NCI-H1436 (cell line): Measurements from ENCODE around the gene CORIN.

Source experiments
- DNase-seq: peaks from one replicate; lab custom pipeline; 2025; lab: John Stamatoyannopoulos, UW

Gene CORIN

DNA sequence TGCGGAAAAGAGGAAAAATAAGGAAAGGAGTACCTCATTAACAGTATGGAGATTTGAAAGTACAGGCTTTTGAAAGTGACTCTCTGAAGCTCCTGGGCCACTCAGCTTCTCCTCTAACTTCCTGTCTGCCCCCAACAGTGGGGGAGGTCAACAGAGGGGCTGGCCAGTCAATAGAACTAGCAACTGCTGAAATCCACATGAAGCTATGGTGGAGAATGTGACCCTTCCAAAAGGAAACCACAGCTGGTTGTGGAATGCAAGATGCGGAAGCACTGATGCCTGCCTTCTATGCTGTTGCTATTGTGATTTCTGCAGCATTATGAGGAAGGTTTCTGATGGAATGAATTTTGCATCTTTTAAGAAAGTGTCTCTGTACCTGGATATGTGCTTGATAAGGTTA, 2.4 kb downstream of the CORIN start:
- DNase-seq = no peak

- DNase-seq = no peak
Observed at GRCh38 chr4:47831026-47831679, 6.7 kb downstream of the CORIN start.

GRCh38 chr4:47830265-47831025, 7.4 kb downstream of the CORIN start:
- DNase-seq = no peak

- no peak for DNase-seq
Observed at GRCh38 chr4:47829438-47829837, 8.4 kb downstream of the CORIN start.

DNA sequence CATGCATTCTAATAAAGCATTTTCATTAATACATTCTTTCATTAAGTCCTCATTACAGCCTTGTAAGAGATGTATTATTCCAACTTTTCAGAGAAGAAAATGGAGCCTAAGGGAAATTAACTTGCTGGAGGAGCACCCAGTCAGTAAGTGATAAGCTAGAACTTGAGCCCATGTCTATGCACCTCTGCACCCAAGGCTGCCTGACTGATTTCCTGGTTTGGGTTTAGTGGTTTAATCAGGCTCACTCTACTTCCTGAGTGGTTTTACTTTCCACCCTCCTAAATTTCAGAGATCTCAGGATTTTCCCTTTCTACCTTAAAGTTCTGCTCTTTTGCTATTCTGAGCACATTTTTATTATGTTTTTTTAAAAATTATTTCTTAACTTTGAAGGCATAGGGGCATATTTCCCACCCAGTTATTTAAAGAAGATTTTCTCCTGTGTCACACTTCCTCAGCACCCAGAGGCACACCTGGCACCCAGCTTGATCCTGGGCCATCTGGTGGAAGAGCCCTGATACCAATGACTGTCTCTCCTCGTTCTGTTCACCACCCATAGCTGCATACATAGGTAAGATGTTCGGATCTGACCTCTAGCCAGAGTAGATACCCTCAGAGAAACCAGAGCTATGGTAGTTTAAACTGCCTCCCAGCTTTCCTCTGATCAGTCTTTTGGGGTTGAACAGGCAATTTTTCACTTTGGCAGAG, 10.4 kb downstream of the CORIN start:
- no peak for DNase-seq

GRCh38 chr4:47824840-47825239, 13.0 kb downstream of the CORIN start:
- no peak for DNase-seq

DNA sequence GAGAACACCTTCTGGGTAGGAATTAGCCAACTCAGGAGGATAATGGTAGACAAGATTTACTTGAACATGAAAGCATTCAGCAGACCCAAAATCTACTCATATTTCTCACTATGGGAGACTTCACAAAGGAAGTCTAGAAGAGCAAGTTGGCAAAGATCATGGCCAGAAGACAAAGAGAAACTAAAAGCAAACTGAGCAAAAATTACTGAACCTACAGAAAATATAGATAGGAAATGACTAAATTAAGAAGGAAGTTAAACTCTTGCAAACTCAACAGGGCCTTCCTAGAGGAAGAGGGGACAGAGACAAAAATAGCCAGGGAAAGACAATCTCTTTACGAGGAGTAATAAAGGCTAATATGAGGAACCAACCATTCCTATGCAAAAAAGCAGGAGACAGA, 18.7 kb downstream of the CORIN start:
- DNase-seq = no peak

DNA sequence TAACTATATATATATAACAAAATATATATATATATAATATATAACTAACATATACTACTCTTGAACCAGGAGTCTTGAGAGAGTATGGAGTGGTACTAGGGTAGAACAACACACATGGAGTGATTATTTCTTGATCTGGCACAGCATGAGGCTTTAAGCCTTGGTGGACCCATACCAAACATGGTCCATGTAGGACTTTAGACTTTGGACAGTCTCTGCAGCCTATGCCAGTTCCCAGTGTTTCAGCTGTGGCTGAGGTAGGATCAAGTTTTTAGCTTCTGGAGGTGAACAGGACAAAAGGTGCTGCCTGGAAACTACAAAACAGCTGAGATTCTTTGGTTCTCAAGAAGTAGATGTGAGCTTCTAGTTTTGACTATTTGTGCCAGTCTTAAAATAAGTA, 20.6 kb downstream of the CORIN start:
- no peak for DNase-seq

- no peak for DNase-seq
Observed at GRCh38 chr4:47816748-47817147, 21.1 kb downstream of the CORIN start.

GRCh38 chr4:47814618-47815295, 23.1 kb downstream of the CORIN start:
- no peak for DNase-seq

DNA sequence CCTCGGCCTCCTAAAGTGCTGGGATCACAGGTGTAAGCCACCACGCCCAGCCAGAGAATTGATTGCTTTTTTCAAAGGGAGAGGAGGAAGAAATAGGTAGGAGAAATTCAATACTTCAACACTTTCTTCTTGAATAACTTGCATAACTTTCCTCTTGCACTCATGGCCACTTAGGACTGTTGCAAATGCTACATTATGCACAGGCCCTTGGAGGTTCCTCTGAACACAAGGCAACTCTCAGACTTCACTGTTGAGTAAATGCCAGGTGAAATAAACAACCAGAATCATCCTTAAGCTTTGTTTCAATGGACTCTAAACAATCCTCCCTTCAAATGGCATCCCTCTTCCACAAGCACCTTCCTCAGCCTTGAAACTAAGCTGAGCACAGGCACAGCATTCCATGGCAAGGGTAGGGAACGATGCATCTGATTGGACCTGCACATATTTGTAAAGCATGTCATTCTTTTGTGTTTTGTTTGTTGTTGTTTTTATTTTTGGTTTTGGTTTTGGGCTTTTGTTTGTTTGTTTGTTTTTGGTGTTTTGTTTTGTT, 28.1 kb downstream of the CORIN start:
- no peak for DNase-seq

DNA sequence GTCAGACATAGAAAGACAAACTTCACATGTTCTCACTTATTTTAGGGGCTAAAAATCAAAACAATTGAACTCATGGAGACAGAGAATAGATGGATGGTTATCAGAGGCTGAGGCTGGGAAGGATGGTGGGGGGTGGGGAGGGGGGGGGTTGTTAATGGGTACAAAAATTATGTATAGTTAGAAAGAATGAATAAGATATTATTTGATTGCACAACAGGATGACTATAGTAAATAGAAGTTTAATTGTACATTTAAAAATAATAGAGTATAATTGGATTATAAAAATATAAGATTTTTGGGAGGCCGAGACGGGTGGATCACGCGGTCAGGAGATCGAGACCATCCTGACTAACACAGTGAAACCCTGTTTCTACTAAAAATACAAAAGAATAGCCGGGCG, 33.3 kb downstream of the CORIN start:
- no peak for DNase-seq

DNA sequence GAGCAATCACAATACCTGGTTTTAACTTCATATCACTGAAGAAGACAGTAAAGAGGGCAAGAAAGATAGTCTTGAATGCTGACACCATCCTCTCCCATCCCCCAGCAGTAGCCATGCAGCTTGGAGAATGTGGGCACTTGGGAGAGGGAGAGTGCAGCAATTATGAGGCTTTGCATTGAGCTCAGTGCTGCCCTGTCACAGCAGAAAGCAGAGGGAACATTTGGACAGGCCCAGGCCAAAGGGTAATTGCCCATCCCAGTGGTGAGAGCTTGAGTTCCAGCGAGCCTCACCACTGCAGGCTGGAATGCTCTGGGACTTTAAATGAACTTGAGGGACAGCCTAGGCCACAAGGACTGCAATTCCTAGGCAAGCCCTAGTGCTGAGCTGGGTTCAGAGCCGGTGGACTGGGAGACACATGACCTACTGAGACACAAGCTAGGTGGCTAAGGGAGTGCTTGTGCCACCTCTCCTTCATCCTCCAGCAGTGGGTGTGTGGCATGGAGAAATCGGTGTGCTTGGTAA, 36.3 kb downstream of the CORIN start:
- no peak for DNase-seq

DNA sequence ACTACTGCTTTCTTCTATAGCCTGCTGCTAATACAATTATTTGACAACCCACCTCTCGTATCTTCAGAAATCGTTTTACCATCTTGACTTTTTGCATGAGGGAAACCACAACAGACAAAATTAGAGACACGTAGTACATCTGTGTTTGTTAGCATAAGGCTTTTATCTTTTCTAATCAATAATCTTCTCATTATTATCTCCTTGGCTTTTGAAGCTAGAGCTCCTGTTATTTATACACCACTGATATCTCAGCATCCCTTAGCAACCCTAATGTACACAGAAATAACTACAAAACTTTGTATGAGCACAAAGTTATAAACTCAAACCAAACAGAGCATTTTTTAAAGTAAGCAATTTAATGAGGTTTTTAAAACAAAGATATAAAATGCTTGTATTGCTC, 39.7 kb downstream of the CORIN start:
- no peak for DNase-seq

- no peak for DNase-seq
Observed at GRCh38 chr4:47791965-47792364, 45.9 kb downstream of the CORIN start.

DNA sequence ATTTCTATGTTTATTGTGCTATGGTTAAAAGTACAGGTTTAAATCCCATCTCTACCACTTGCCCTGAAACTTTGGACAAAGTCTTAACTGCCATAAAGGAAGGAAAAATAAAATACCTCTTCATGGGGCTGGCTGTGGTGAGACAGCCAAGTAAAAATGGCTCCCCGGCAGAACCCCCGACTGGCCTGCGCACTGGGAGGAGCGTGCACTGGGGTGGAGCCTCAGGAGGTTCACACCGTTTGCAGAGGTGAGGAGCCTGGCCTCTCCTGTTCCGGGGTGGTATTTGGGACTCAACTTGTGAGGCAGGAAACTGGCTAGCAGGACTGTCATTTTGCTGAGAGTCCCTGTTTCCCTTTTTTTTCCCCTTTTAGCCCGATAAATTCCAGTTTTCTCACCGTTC, 47.8 kb downstream of the CORIN start:
- no peak for DNase-seq

GRCh38 chr4:47788126-47788525, 49.7 kb downstream of the CORIN start:
- DNase-seq = no peak

GRCh38 chr4:47786958-47787370, 50.9 kb downstream of the CORIN start:
- DNase-seq = no peak

- DNase-seq = no peak
Observed at GRCh38 chr4:47785153-47785552, 52.7 kb downstream of the CORIN start.

GRCh38 chr4:47784222-47784621, 53.6 kb downstream of the CORIN start:
- DNase-seq = no peak

GRCh38 chr4:47776353-47776752, 61.5 kb downstream of the CORIN start:
- no peak for DNase-seq

DNA sequence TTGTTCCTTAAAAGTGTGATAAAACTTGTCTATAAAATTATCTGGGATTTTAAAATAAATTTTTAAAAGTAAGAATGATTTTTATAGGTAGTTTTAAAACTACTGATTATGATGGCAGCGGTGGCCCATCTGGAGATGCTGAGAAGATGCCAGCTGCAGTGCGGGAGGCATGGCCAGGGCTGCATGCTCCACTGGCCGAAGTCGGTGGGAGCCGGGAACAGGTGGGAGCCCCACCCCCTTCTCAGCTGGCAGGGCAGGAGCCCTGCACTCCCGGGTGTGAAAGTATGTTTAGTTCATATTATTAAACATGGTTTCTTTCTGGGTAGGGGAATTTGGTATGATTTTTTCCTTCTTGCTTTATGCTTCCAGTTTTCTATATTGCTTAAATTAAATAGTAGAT, 63.8 kb downstream of the CORIN start:
- DNase-seq = no peak
